GM18499 (cell line): Measurements from ENCODE around the gene NCS1.

Experiments
- ATAC-seq: cut with Tn5 transposase; IDR thresholded peaks from one replicate; pipeline ENCODE4 v1.9.1; 2021; ENCODE audit warnings: moderate number of reproducible peaks; ENCODE audit not compliant: insufficient read depth, unreplicated experiment

NCS1 gene

GRCh38 chr9:130174025-130174424 lies 1.8 kb downstream of the NCS1 start:
- no peak for ATAC-seq

- ATAC-seq: no peak
Observed at GRCh38 chr9:130174920-130175321, 2.7 kb downstream of the NCS1 start.

GRCh38 chr9:130175355-130175754 lies 3.2 kb downstream of the NCS1 start:
- ATAC-seq: no peak

GRCh38 chr9:130176760-130177159 lies 4.6 kb downstream of the NCS1 start:
- no peak for ATAC-seq

GRCh38 chr9:130177898-130178805 lies 5.9 kb downstream of the NCS1 start:
- ATAC-seq: no peak

GRCh38 chr9:130179331-130179907 lies 7.2 kb downstream of the NCS1 start:
- ATAC-seq: no peak

- no peak for ATAC-seq
Observed at GRCh38 chr9:130180516-130180915, 8.3 kb downstream of the NCS1 start.

- ATAC-seq: no peak
Observed at GRCh38 chr9:130181678-130182380, 9.6 kb downstream of the NCS1 start.

- ATAC-seq: no peak
Observed at GRCh38 chr9:130182381-130182909, 10.2 kb downstream of the NCS1 start.

GRCh38 chr9:130183133-130183762 lies 11.0 kb downstream of the NCS1 start:
- no peak for ATAC-seq

GRCh38 chr9:130185017-130185416 lies 12.8 kb downstream of the NCS1 start:
- ATAC-seq: no peak

- no peak for ATAC-seq
Observed at GRCh38 chr9:130185490-130186031, 13.4 kb downstream of the NCS1 start.

GRCh38 chr9:130186051-130186450 lies 13.8 kb downstream of the NCS1 start:
- ATAC-seq: no peak

- no peak for ATAC-seq
Observed at GRCh38 chr9:130186839-130187522, 14.8 kb downstream of the NCS1 start.

GRCh38 chr9:130187523-130187846 lies 15.3 kb downstream of the NCS1 start:
- no peak for ATAC-seq

GRCh38 chr9:130188860-130189481 lies 16.8 kb downstream of the NCS1 start:
- ATAC-seq: no peak

- no peak for ATAC-seq
Observed at GRCh38 chr9:130189840-130190239, 17.6 kb downstream of the NCS1 start.

- ATAC-seq: no peak
Observed at GRCh38 chr9:130191068-130191748, 19.0 kb downstream of the NCS1 start.

- no peak for ATAC-seq
Observed at GRCh38 chr9:130191749-130192120, 19.5 kb downstream of the NCS1 start.
